Activated CD4-positive, alpha-beta memory T cell treated with anti-CD3 and anti-CD28 coated beads for 36 hours (primary cell): Measurements from ENCODE around the gene SH3RF3. TPM values are rescaled to one million over a fixed set of nuclear protein-coding genes. Genes with fewer than 3 reads are reported as not detected.

Experiments used
- CTCF ChIA-PET: fragments of 350-600 bp; sonication (Branson Sonifier 250); formaldehyde crosslinking; loops from one replicate; lab custom pipeline; 2021; ENCODE audit warnings: antibody characterized with exemption, inconsistent platforms; lab: Charles Lee
- POLR2A ChIA-PET: fragments of 350-600 bp; sonication (Branson Sonifier 250); formaldehyde crosslinking; loops from one replicate; lab custom pipeline; 2021; ENCODE audit warnings: antibody characterized with exemption; lab: Charles Lee
- DNase-seq: peaks from one replicate; pipeline ENCODE4 v3.0.0-alpha.2; 2020
- H3K27ac Mint-ChIP-seq: one replicate; pipeline ENCODE4 v1.8.0; 2021; ENCODE audit warnings: mixed read lengths
- H3K27me3 Mint-ChIP-seq: one replicate; pipeline ENCODE4 v1.8.0; 2021; ENCODE audit warnings: mixed read lengths
- H3K36me3 Mint-ChIP-seq: one replicate; pipeline ENCODE4 v1.8.0; 2021; ENCODE audit warnings: mixed read lengths
- H3K4me1 Mint-ChIP-seq: one replicate; pipeline ENCODE4 v1.8.0; 2021; ENCODE audit warnings: low read depth, mixed read lengths
- H3K4me3 Mint-ChIP-seq: one replicate; pipeline ENCODE4 v1.8.0; 2021; ENCODE audit warnings: mild to moderate bottlenecking, mixed read lengths
- H3K9me3 Mint-ChIP-seq: one replicate; pipeline ENCODE4 v1.8.0; 2021; ENCODE audit warnings: mixed read lengths
- intact Hi-C: fragments of 100-400 bp; cut with micrococcal nuclease; formaldehyde crosslinking; loops from one replicate; pipeline ENCODE4 v1.15.1; 2023
- total RNA-seq, 2 experiments: library from RNA; stranded (reverse); gene quantifications; one replicate each; pipeline ENCODE4 v1.2.3, GENCODE V29; 2021

Gene SH3RF3
- total RNA-seq, 2 experiments from 2014 or later: 0.33 to 0.34 TPM

DNA sequence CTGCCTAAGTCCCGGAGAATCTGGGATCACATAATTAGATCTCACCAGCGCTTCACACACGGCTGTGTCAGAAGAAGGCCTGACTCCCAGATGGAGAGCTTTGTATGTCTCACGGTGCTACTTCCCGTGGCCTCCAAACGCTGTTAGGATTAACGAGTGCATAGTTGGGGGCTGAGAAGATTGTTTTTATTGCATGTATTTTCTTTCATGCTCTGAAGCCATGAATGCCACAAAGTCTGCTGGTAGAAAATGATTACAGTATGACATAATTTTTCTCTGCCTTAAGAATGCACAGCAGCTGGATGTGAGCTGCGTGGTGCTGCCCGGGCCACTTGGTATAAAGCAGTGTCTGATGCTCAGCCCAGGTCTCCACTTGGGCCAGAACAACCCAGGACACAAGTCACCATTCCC is 318.3 kb downstream of the SH3RF3 start:
- ChIA-PET POLR2A (no interaction called here), CTCF (no interaction called here)
- intact Hi-C loops: no loop called here
- DNase-seq: no peak
- Mint-ChIP-seq H3K27me3 (no peaks in the 10 kb centered on the region), H3K9me3 (peaks cover 28% of the 10 kb centered on the region), H3K4me3 (no peak overlapping the region), H3K4me1 (no peaks in the 10 kb centered on the region), H3K36me3 (peaks cover 1% of the 10 kb centered on the region), H3K27ac (no peak overlapping the region)

- Mint-ChIP-seq H3K27ac (no peak overlapping the region), H3K4me3 (no peak overlapping the region), H3K36me3 (peaks cover under 1% of the 10 kb centered on the region), H3K27me3 (no peaks in the 10 kb centered on the region), H3K9me3 (peaks cover 23% of the 10 kb centered on the region), H3K4me1 (no peaks in the 10 kb centered on the region)
- ChIA-PET CTCF (no interaction called here), POLR2A (no interaction called here)
- intact Hi-C loops: no loop called here
- DNase-seq: no peak
These were observed 318.8 kb downstream of the SH3RF3 start for GRCh38 chr2:109447776-109448175.

DNA sequence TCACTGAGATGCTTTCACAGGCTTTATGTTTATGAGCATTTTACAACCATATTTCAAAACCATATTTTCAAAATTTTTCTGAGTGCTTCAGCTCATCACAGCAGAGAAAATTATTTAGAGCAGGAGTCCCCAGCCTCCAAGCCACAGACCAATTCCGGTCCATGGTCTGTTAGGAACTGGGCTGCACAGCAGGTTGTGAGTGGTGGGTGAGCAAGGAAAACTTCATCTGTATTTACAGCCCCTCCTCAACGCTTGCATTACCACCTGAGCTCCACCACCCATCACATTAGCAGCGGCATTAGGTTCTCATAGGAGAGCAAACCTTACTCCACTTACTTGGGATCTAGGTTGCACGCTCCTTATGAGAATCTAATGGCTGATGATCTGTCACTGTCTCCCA is 319.2 kb downstream of the SH3RF3 start:
- H3K9me3 Mint-ChIP-seq: peaks cover 20% of the 10 kb centered on the region
- H3K27me3 Mint-ChIP-seq: no peaks in the 10 kb centered on the region
- no peak overlapping the region for H3K27ac Mint-ChIP-seq
- CTCF ChIA-PET: no interaction called here
- H3K36me3 Mint-ChIP-seq: no peaks in the 10 kb centered on the region
- no peak for DNase-seq
- H3K4me3 Mint-ChIP-seq: no peak overlapping the region
- no peaks in the 10 kb centered on the region for H3K4me1 Mint-ChIP-seq
- POLR2A ChIA-PET: no interaction called here
- intact Hi-C loops: no loop called here

GRCh38 chr2:109448946-109449788 is 320.2 kb downstream of the SH3RF3 start:
- DNase-seq: no peak
- Mint-ChIP-seq H3K36me3 (no peaks in the 10 kb centered on the region), H3K4me3 (no peak overlapping the region), H3K4me1 (no peaks in the 10 kb centered on the region), H3K27me3 (no peaks in the 10 kb centered on the region), H3K27ac (no peak overlapping the region), H3K9me3 (peaks cover 14% of the 10 kb centered on the region)
- POLR2A ChIA-PET: no interaction called here
- CTCF ChIA-PET: interaction anchor here (1.9 kb wide), 1 partner anchor 61 kb away, joined by 6 read pairs; no protein-coding TSS in a partner anchor
- intact Hi-C loops: no loop called here

- Mint-ChIP-seq H3K4me1 (peaks cover 8% of the 10 kb centered on the region), H3K9me3 (no peaks in the 10 kb centered on the region), H3K27ac (no peak overlapping the region), H3K4me3 (no peak overlapping the region), H3K27me3 (no peaks in the 10 kb centered on the region), H3K36me3 (no peaks in the 10 kb centered on the region)
- ChIA-PET CTCF (interaction anchor here (1.9 kb wide), 1 partner anchor 60 kb away, joined by 6 read pairs; no protein-coding TSS in a partner anchor), POLR2A (no interaction called here)
- DNase-seq: no peak
- intact Hi-C loops: no loop called here
These were observed 321.7 kb downstream of the SH3RF3 start for GRCh38 chr2:109450574-109451273.

- ChIA-PET CTCF (no interaction called here), POLR2A (no interaction called here)
- Mint-ChIP-seq H3K36me3 (no peaks in the 10 kb centered on the region), H3K27ac (no peak overlapping the region), H3K27me3 (no peaks in the 10 kb centered on the region), H3K9me3 (no peaks in the 10 kb centered on the region), H3K4me1 (peaks cover 8% of the 10 kb centered on the region), H3K4me3 (no peak overlapping the region)
- DNase-seq: no peak
- intact Hi-C loops: no loop called here
These were observed 322.7 kb downstream of the SH3RF3 start for GRCh38 chr2:109451671-109452070.

DNA sequence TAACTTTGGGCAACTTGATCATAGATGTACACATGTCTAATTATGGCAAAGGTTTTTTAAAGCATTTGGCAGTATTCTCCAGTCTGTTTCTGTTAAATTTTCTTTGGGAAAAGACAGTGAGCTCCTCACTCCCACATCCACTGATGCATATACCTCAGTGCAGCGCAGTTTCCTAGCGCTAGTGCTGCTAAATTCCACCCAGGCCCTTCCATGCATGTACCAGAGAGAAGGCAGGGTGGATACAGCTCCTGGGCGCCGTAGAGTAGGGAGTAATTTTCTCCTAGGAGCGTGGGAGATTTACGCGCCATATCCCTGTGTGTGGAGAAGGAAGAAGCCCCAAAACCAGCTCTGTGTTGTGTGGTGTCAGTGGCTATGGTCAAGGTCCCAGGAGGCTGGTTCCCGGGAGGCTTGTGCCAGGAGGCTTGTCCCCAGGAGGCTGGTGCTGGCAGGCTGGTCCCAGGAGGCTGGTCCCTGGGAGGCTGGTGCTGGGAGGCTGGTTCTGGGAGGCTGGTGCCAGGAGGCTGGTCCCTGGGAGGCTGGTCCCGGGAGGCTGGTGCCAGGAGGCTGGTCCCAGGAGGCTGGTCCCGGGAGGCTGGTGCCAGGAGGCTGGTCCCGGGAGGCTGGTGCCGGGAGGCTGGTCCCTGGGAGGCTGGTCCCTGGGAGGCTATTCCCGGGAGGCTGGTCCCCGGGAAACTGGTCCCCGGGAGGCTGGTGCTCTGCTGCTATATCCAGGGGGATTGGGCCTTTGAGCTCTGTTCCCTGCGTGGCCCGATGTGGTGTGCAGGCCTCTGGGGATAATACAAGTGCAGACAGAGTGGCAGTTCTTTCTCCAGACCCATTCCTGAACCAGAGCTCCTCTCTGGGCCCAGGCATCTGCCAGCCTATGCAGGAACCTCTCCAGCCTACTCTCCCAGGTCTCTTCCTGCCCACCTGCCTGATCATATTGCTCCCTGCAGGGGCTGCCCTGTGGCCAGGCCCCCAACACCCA is 323.6 kb downstream of the SH3RF3 start:
- H3K4me3 Mint-ChIP-seq: no peak overlapping the region
- H3K9me3 Mint-ChIP-seq: no peaks in the 10 kb centered on the region
- H3K4me1 Mint-ChIP-seq: peaks cover 8% of the 10 kb centered on the region
- H3K36me3 Mint-ChIP-seq: no peaks in the 10 kb centered on the region
- intact Hi-C loops: no loop called here
- no peak overlapping the region for H3K27ac Mint-ChIP-seq
- ChIA-PET POLR2A (no interaction called here), CTCF (no interaction called here)
- no peaks in the 10 kb centered on the region for H3K27me3 Mint-ChIP-seq
- DNase-seq: no peak

GRCh38 chr2:109453371-109453995 is 324.5 kb downstream of the SH3RF3 start:
- no peak for DNase-seq
- peaks cover 8% of the 10 kb centered on the region for H3K4me1 Mint-ChIP-seq
- intact Hi-C loops: no loop called here
- H3K36me3 Mint-ChIP-seq: no peaks in the 10 kb centered on the region
- ChIA-PET POLR2A (no interaction called here), CTCF (no interaction called here)
- H3K4me3 Mint-ChIP-seq: no peak overlapping the region
- no peaks in the 10 kb centered on the region for H3K27me3 Mint-ChIP-seq
- H3K9me3 Mint-ChIP-seq: no peaks in the 10 kb centered on the region
- no peak overlapping the region for H3K27ac Mint-ChIP-seq

- POLR2A ChIA-PET: no interaction called here
- CTCF ChIA-PET: no interaction called here
- H3K4me1 Mint-ChIP-seq: peaks cover 8% of the 10 kb centered on the region
- H3K4me3 Mint-ChIP-seq: no peak overlapping the region
- no peaks in the 10 kb centered on the region for H3K36me3 Mint-ChIP-seq
- no peaks in the 10 kb centered on the region for H3K9me3 Mint-ChIP-seq
- no peak for DNase-seq
- intact Hi-C loops: no loop called here
- no peak overlapping the region for H3K27ac Mint-ChIP-seq
- H3K27me3 Mint-ChIP-seq: no peaks in the 10 kb centered on the region
These were observed 325.3 kb downstream of the SH3RF3 start for GRCh38 chr2:109454304-109454703.

DNA sequence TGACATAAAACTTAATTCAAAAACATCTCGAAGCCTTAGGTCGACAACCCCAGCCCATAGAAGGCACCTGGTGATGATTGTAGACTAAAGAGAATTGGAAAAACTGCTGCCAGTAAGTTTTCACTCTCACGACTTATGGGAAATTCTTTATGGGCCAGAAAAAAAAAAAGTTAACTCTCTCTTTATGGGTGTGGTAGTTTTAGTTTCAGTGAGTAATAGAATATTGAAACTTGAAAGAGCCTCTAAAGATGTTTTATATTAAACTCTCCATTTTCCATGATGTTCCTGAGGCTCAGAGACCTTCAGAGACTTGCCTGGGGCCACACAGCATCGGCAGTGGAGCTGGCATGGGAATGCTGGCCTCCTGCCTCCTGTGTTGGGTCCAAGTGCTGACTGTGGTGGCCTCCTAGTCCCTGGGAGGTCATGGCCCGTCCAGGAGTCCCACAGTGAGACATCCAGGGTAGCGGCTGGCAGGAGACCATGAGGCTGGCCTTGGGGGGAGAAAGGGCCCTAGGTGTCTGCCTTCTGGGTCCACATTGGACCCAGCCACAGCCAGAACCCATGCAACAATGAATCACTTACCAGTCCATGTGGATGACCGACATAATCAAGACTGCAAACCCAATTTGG is 325.9 kb downstream of the SH3RF3 start:
- no peaks in the 10 kb centered on the region for H3K27me3 Mint-ChIP-seq
- no peaks in the 10 kb centered on the region for H3K9me3 Mint-ChIP-seq
- no peaks in the 10 kb centered on the region for H3K36me3 Mint-ChIP-seq
- DNase-seq: no peak
- no peak overlapping the region for H3K4me3 Mint-ChIP-seq
- intact Hi-C loops: no loop called here
- POLR2A ChIA-PET: no interaction called here
- no peak overlapping the region for H3K27ac Mint-ChIP-seq
- CTCF ChIA-PET: no interaction called here
- H3K4me1 Mint-ChIP-seq: peaks cover 8% of the 10 kb centered on the region
